ENCODE data around the gene SLC4A2. TPM values are rescaled to one million over a fixed set of nuclear protein-coding genes. Genes with fewer than 3 reads are reported as not detected.
A peak's percentile ranks its signal among the peaks of the same experiment; 100 is the strongest.

Gene SLC4A2
- total RNA-seq, 1 donor from 2014 or later, result 99.4 TPM

DNA sequence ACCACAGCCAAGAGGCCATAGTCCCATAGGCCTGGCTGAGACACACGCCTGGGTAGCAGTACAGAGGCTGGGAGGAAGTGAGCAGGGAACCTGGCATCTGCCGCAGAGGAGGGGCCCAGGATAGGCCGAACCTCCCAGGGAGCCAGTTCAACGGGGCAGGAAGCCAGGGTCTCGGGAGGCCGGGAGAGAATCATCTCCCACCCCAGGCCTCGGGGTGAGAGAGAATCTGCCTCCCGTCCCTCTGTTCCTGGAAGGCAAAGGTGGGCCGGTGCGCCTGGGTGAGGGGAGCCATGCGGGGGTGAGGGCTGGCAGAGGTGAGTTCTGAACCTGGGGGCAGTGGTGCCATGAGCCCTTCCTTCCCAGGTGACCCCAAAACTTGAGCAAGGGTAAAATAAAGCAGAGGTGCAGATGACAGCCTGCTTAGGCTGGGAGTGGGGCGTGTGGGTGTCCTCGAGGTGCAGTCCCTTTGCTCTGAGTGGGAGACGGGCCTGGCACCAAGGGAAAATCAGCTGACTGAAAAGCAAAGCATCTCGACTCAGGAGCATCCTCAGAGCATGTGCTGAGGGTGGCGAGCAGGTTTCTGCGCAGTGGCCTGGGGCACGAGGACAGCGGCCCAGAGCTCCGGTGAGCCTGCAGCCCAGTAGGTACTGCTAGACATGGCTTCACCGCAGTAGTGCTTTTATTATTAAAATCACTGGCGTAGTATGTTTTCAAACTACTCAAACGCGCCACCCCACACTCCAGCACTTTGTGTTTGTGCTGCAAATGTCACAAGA, 42.4 kb downstream of the SLC4A2 start:
- peaks cover 11% of the 10 kb centered on the region for H3K9me3 Mint-ChIP-seq (ENCODE audit: unreplicated experiment)
- H3K36me3 Mint-ChIP-seq (ENCODE audit: unreplicated experiment), result no peaks in the 10 kb centered on the region
- no peak for DNase-seq
- H3K27ac Mint-ChIP-seq (ENCODE audit: unreplicated experiment), result peak overlapping the region; percentile 22
- TF ChIP-seq, protein P1, sequence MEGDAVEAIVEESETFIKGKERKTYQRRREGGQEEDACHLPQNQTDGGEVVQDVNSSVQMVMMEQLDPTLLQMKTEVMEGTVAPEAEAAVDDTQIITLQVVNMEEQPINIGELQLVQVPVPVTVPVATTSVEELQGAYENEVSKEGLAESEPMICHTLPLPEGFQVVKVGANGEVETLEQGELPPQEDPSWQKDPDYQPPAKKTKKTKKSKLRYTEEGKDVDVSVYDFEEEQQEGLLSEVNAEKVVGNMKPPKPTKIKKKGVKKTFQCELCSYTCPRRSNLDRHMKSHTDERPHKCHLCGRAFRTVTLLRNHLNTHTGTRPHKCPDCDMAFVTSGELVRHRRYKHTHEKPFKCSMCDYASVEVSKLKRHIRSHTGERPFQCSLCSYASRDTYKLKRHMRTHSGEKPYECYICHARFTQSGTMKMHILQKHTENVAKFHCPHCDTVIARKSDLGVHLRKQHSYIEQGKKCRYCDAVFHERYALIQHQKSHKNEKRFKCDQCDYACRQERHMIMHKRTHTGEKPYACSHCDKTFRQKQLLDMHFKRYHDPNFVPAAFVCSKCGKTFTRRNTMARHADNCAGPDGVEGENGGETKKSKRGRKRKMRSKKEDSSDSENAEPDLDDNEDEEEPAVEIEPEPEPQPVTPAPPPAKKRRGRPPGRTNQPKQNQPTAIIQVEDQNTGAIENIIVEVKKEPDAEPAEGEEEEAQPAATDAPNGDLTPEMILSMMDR (IDR thresholded peaks at IDR 0.05; ENCODE audit: partially characterized antibody, unreplicated experiment), result no peak
- peaks cover 44% of the 10 kb centered on the region for H3K4me1 Mint-ChIP-seq (ENCODE audit: low read depth, unreplicated experiment)
- peaks cover 5% of the 10 kb centered on the region for H3K27me3 Mint-ChIP-seq (ENCODE audit: unreplicated experiment)
- no peak overlapping the region for H3K4me3 Mint-ChIP-seq (ENCODE audit: unreplicated experiment)

DNA sequence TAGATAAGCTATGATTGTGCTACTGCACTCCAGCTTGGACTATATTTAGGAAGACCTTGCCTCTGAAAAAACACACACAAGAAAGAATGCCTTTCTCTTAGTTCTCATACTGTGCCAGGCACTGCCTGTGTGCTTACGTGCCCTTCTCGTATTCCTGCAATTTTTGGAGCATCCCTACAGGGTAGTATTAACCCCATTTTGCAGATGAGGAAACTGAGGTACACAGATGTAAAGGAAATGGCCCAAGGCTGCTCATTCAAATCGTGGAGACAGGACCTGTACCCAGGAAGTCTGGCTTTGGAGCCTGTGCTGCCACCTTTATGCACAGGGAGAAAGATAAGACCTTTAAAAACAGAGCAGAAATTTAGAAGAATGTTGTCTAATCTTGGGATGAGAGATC, 43.6 kb downstream of the SLC4A2 start:
- Mint-ChIP-seq H3K27ac (ENCODE audit: unreplicated experiment) (peak overlapping the region; percentile 33), H3K27me3 (ENCODE audit: unreplicated experiment) (peaks cover 6% of the 10 kb centered on the region), H3K4me1 (ENCODE audit: low read depth, unreplicated experiment) (peaks cover 44% of the 10 kb centered on the region), H3K9me3 (ENCODE audit: unreplicated experiment) (peaks cover 11% of the 10 kb centered on the region), H3K36me3 (ENCODE audit: unreplicated experiment) (no peaks in the 10 kb centered on the region), H3K4me3 (ENCODE audit: unreplicated experiment) (peak overlapping the region; percentile 34)
- TF ChIP-seq, protein P1 (IDR thresholded peaks at IDR 0.05; ENCODE audit: partially characterized antibody, unreplicated experiment), result no peak
- DNase-seq, result no peak

DNA sequence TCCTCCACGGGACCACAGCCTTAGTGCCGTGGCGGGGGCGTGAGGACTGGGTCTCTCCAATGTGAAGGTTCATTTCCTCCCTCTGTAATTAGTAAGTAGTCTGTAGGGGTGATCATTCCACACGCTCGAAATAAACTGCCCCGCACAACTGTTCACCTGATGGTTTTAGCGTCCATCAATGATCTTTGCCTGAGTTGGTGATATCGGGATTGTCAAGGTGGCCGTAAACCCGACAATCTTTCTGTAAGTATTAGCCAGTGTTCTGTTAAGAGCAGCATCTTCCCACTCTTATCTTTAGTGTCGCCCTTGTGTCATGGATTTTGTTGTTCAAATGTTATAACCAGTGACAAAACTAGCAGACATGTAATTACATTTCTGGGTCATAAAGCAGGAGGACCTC, 44.6 kb downstream of the SLC4A2 start:
- peaks cover 11% of the 10 kb centered on the region for H3K9me3 Mint-ChIP-seq (ENCODE audit: unreplicated experiment)
- TF ChIP-seq, protein P1 (IDR thresholded peaks at IDR 0.05; ENCODE audit: partially characterized antibody, unreplicated experiment), result no peak
- H3K36me3 Mint-ChIP-seq (ENCODE audit: unreplicated experiment), result no peaks in the 10 kb centered on the region
- no peak for DNase-seq
- H3K4me1 Mint-ChIP-seq (ENCODE audit: low read depth, unreplicated experiment), result peaks cover 52% of the 10 kb centered on the region
- peak overlapping the region; percentile 10 for H3K4me3 Mint-ChIP-seq (ENCODE audit: unreplicated experiment)
- H3K27me3 Mint-ChIP-seq (ENCODE audit: unreplicated experiment), result peaks cover 8% of the 10 kb centered on the region
- H3K27ac Mint-ChIP-seq (ENCODE audit: unreplicated experiment), result peak overlapping the region; percentile 1

DNA sequence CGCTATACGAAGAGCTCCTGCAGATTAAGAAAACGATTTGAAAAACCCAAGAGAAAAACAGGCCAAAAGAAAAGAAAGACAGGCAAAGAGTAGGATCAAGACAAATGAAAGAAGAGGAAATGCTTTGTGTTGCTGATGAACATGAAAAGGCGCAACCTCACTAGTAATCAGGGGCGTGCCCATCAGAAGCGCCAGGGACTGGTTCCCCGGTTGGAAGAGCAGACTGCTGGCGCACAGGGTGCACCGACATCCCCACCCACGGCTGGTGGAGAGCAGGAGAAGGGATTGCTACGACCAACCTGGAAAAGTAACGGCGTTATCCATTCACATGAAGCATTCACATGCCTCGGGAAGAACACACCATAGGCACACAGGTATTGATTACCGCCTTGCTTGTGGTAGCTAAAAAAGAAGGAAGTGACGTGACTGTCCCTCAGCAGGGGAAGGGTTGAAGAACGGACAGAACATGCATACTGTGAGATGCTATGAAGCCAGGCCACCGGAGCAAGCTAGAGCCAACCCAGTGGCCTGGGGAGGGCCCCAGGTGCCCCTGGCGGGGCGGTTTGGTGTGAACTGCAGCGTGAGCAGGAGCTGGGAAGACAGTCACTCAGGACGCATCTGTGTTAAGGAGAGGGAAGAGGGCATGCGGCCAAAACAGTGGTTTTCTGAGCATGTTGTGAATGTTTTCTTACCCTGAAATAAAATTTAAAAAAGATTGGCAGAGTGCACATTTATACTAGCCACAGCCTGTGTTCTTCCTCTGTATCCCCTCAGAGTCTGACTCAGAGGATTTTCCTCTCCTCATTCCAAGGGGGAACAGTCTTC, 45.2 kb downstream of the SLC4A2 start:
- Mint-ChIP-seq H3K9me3 (ENCODE audit: unreplicated experiment) (peaks cover 11% of the 10 kb centered on the region), H3K36me3 (ENCODE audit: unreplicated experiment) (no peaks in the 10 kb centered on the region), H3K4me1 (ENCODE audit: low read depth, unreplicated experiment) (peaks cover 57% of the 10 kb centered on the region), H3K4me3 (ENCODE audit: unreplicated experiment) (peak overlapping the region; percentile 22), H3K27ac (ENCODE audit: unreplicated experiment) (peak overlapping the region; percentile 1), H3K27me3 (ENCODE audit: unreplicated experiment) (peaks cover 8% of the 10 kb centered on the region)
- no peak for DNase-seq
- TF ChIP-seq, protein P1 (IDR thresholded peaks at IDR 0.05; ENCODE audit: partially characterized antibody, unreplicated experiment), result no peak

Measured in glutamatergic neuron (in vitro differentiated cells).